H1 (cell line): ENCODE data around the gene GABRP. TPM values are rescaled to one million over a fixed set of nuclear protein-coding genes. Genes with fewer than 3 reads are reported as not detected.

Source experiments
- CTCF ChIA-PET: fragments of 300-600 bp; sonication (Branson Sonifier 250); formaldehyde crosslinking; loops from one replicate; lab custom pipeline; 2021; ENCODE audit not compliant: partially characterized antibody; lab: Charles Lee
- POLR2A ChIA-PET: fragments of 300-600 bp; sonication (Branson Sonifier 250); formaldehyde crosslinking; loops from one replicate; lab custom pipeline; 2021; ENCODE audit warnings: inconsistent platforms; ENCODE audit not compliant: partially characterized antibody; lab: Charles Lee
- DNase-seq, 2 experiments: peaks; one replicate each; pipeline versions ENCODE4 v3.0.0 to v3.0.0-alpha.2; 2010 to 2022; ENCODE audit warnings: low spot score in 2 of 2, low read depth in 1 of 2, mixed read lengths in 1 of 2
- FAIRE-seq: peaks from 2 replicates; lab custom pipeline; 2011; peaks lifted over from hg19 to GRCh38; lab: Jason Lieb, UNC
- H2AFZ ChIP-seq: 2 replicates; pipeline ENCODE4 v1.8.1; 2012; ENCODE audit warnings: low read length, inconsistent platforms
- H2AK5ac ChIP-seq: 2 replicates; pipeline ENCODE4 v1.6.1; 2013; ENCODE audit warnings: low read depth, low read length
- H2BK120ac ChIP-seq: replicated peaks from 2 replicates; pipeline ENCODE3; 2013; ENCODE audit warnings: low read depth, low read length, inconsistent platforms
- H2BK12ac ChIP-seq: 2 replicates; pipeline ENCODE4 v1.6.1; 2013; ENCODE audit warnings: low read depth, low read length
- H2BK15ac ChIP-seq: 2 replicates; pipeline ENCODE4 v1.6.1; 2013; ENCODE audit warnings: low read length
- H2BK20ac ChIP-seq: 2 replicates; pipeline ENCODE4 v1.6.1; 2013; ENCODE audit warnings: low read length
- H2BK5ac ChIP-seq: 2 replicates; pipeline ENCODE4 v1.6.1; 2013; ENCODE audit warnings: low read depth, low read length
- H3K14ac ChIP-seq: 2 replicates; pipeline ENCODE4 v1.6.1; 2013; ENCODE audit warnings: inconsistent platforms; ENCODE audit not compliant: insufficient read length
- H3K18ac ChIP-seq: 2 replicates; pipeline ENCODE4 v1.6.1; 2013; ENCODE audit warnings: low read length; ENCODE audit errors: extremely low read depth
- H3K23ac ChIP-seq: 2 replicates; pipeline ENCODE4 v1.6.1; 2013; ENCODE audit warnings: inconsistent platforms; ENCODE audit not compliant: insufficient read length
- H3K23me2 ChIP-seq: 2 replicates; pipeline ENCODE4 v1.6.1; 2013; ENCODE audit warnings: low read depth, low read length
- H3K27ac ChIP-seq: 2 replicates; pipeline ENCODE4 v1.6.1; 2011; ENCODE audit warnings: low read depth, low read length, inconsistent platforms
- H3K27me3 ChIP-seq, 4 experiments: replicated peaks in 1 of 4; 1 replicate in 1 of 4; 2 replicates in 3 of 4; pipeline versions ENCODE4 v1.6.1 to v1.8.1; 2011 to 2013; ENCODE audit warnings: low read length in 3 of 4, mild to moderate bottlenecking in 3 of 4, inconsistent platforms in 2 of 4, mixed read lengths in 2 of 4, moderate library complexity in 1 of 4; ENCODE audit not compliant: control insufficient read depth in 3 of 4, insufficient read depth in 3 of 4; ENCODE audit errors: extremely low read depth in 1 of 4
- H3K36me3 ChIP-seq, 4 experiments: 2 replicates each; pipeline versions ENCODE4 v1.6.1 to v1.8.1; 2011 to 2013; ENCODE audit warnings: mild to moderate bottlenecking in 4 of 4, low read length in 3 of 4, moderate library complexity in 2 of 4, control low read depth in 1 of 4, inconsistent platforms in 1 of 4; ENCODE audit not compliant: insufficient read depth in 4 of 4, control insufficient read depth in 2 of 4
- H3K4ac ChIP-seq: replicated peaks from 2 replicates; pipeline ENCODE3; 2013; ENCODE audit warnings: low read length, low read depth, mixed read lengths, inconsistent platforms; ENCODE audit not compliant: insufficient read length
- H3K4me1 ChIP-seq, 4 experiments: replicated peaks in 1 of 4; 1 replicate in 1 of 4; 2 replicates in 3 of 4; pipeline versions ENCODE4 v1.6.1 to v1.8.1; 2011 to 2013; ENCODE audit warnings: low read length in 3 of 4, inconsistent platforms in 2 of 4, mixed read lengths in 1 of 4; ENCODE audit not compliant: insufficient read depth in 4 of 4, control insufficient read depth in 3 of 4
- H3K4me2 ChIP-seq, 2 experiments: 2 replicates each; pipeline versions ENCODE4 v1.6.1 to v1.8.1; 2011 to 2013; ENCODE audit warnings: low read depth in 2 of 2, low read length in 2 of 2, control low read depth in 1 of 2, inconsistent platforms in 1 of 2, mild to moderate bottlenecking in 1 of 2; ENCODE audit not compliant: insufficient read depth in 1 of 2
- H3K4me3 ChIP-seq, 4 experiments: fragments of 200-600, 300-600 bp in 1 of 4; sonication (generic), shearing (Covaris generic), sonication (Bioruptor Twin) in 1 of 4; 2 replicates each; pipeline versions ENCODE4 v1.5.1 to v1.8.1; 2011 to 2016; ENCODE audit warnings: low read length in 4 of 4, low read depth in 3 of 4, control low read depth in 2 of 4, inconsistent platforms in 2 of 4, mild to moderate bottlenecking in 2 of 4, mixed read lengths in 1 of 4, moderate library complexity in 1 of 4; ENCODE audit not compliant: insufficient read depth in 2 of 4; ENCODE audit errors: extremely low read depth in 1 of 4
- H3K56ac ChIP-seq: replicated peaks from 2 replicates; pipeline ENCODE3; 2013; ENCODE audit warnings: low read depth, mild to moderate bottlenecking, mixed read lengths, low read length, inconsistent platforms; ENCODE audit not compliant: insufficient read length
- H3K79me1 ChIP-seq: 2 replicates; pipeline ENCODE4 v1.6.1; 2013; ENCODE audit warnings: low read depth, low read length, control low read depth
- H3K79me2 ChIP-seq, 2 experiments: 2 replicates each; pipeline versions ENCODE4 v1.6.1 to v1.8.1; 2012 to 2013; ENCODE audit warnings: low read length in 2 of 2, mild to moderate bottlenecking in 2 of 2, inconsistent platforms in 1 of 2; ENCODE audit not compliant: insufficient read depth in 2 of 2, control insufficient read depth in 1 of 2
- H3K9ac ChIP-seq, 4 experiments: replicated peaks in 1 of 4; 1 replicate in 1 of 4; 2 replicates in 3 of 4; pipeline versions ENCODE4 v1.6.1 to v1.8.1; 2011 to 2013; ENCODE audit warnings: low read depth in 3 of 4, low read length in 3 of 4, control low read depth in 2 of 4, mild to moderate bottlenecking in 2 of 4, moderate library complexity in 2 of 4, inconsistent platforms in 1 of 4; ENCODE audit errors: extremely low read depth in 1 of 4
- H3K9me3 ChIP-seq, 2 experiments: 2 replicates each; pipeline versions ENCODE4 v1.6.1 to v1.8.1; 2012 to 2013; ENCODE audit warnings: mild to moderate bottlenecking in 2 of 2, moderate library complexity in 2 of 2, control low read depth in 1 of 2, inconsistent platforms in 1 of 2, low read depth in 1 of 2, low read length in 1 of 2, mixed read lengths in 1 of 2; ENCODE audit not compliant: insufficient read depth in 2 of 2
- H4K20me1 ChIP-seq, 2 experiments: replicated peaks in 1 of 2; 2 replicates each; pipeline versions ENCODE3 to v1.8.1; 2011 to 2013; ENCODE audit warnings: inconsistent platforms in 2 of 2, low read length in 2 of 2, mild to moderate bottlenecking in 1 of 2; ENCODE audit not compliant: insufficient read depth in 2 of 2, control insufficient read depth in 1 of 2
- H4K5ac ChIP-seq: 2 replicates; pipeline ENCODE4 v1.6.1; 2013; ENCODE audit warnings: low read length, low read depth, mixed read lengths, inconsistent platforms; ENCODE audit not compliant: insufficient read length
- H4K8ac ChIP-seq: 2 replicates; pipeline ENCODE4 v1.8.0; 2013; ENCODE audit warnings: mild to moderate bottlenecking, moderate library complexity, low read length, inconsistent platforms; ENCODE audit not compliant: insufficient read depth; ENCODE audit errors: extremely low read depth
- H4K91ac ChIP-seq: replicated peaks from 2 replicates; pipeline ENCODE3; 2013; ENCODE audit warnings: low read length, mixed read lengths, inconsistent platforms; ENCODE audit not compliant: insufficient read length
- POLR2A ChIP-seq, 2 experiments: IDR thresholded peaks; 1 replicate in 1 of 2; 2 replicates in 1 of 2; pipeline ENCODE4 v1.6.1; 2011; ENCODE audit warnings: low read depth in 2 of 2, low read length in 2 of 2, mild to moderate bottlenecking in 2 of 2; ENCODE audit errors: control extremely low read depth in 1 of 2
- RNF2 ChIP-seq: fragments of 200-900, 300-1000 bp; sonication (generic); IDR thresholded peaks from 2 replicates; pipeline ENCODE4 v1.7.1; 2016; ENCODE audit warnings: borderline replicate concordance, low read depth, mild to moderate bottlenecking, antibody characterized with exemption, low read length; ENCODE audit not compliant: poor library complexity, severe bottlenecking; ENCODE audit errors: missing control alignments
- TAF7 ChIP-seq: optimal IDR thresholded peaks from 2 replicates; pipeline ENCODE3; 2011; ENCODE audit warnings: low read depth, mild to moderate bottlenecking, inconsistent platforms, low read length, moderate library complexity, borderline replicate concordance
- TCF12 ChIP-seq: IDR thresholded peaks from 2 replicates; pipeline ENCODE4 v1.6.1; 2011; ENCODE audit warnings: low read depth, mild to moderate bottlenecking, low read length
- YY1 ChIP-seq: IDR thresholded peaks from 2 replicates; pipeline ENCODE4 v1.6.1; 2011; ENCODE audit warnings: low read depth, mild to moderate bottlenecking, low read length
- WGBS, 2 experiments: shearing (Covaris generic) in 1 of 2; methylation state at CpG; one replicate each; pipeline versions ENCODE4 v1.1.6 to v1.1.7; 2013 to 2015; ENCODE audit warnings: low lambda C conversion rate in 2 of 2, mixed read lengths in 2 of 2, inconsistent platforms in 1 of 2, low coverage in 1 of 2, missing lambda C conversion rate in 1 of 2; ENCODE audit not compliant: insufficient replicate concordance in 2 of 2, insufficient coverage in 1 of 2, insufficient read length in 1 of 2; ENCODE audit errors: extremely low coverage in 1 of 2, missing lambda C conversion rate in 1 of 2; 5-methylcytosine and 5-hydroxymethylcytosine counted together
- polyA plus RNA-seq, 7 experiments: library from polyadenylated mRNA; depleted of rRNA in 3 of 7; stranded (reverse) in 5 of 7; unstranded in 2 of 7; fragments of >200 nt in 5 of 7; fragments of 200-250 nt in 2 of 7; gene quantifications; 1 replicate in 5 of 7; 2 replicates in 1 of 7; 4 replicates in 1 of 7; pipeline versions ENCODE4 v1.2.1 to v1.2.3, GENCODE V29; 2011 to 2013; ENCODE audit warnings: missing spikeins in 2 of 7, mixed read lengths in 2 of 7
- total RNA-seq: library from RNA; stranded (reverse); fragmentation: NEBNext Ultra II Directional; extraction: Animal tissue kit (Norgen Biotek cat#: 25700); gene quantifications from 2 replicates; pipeline ENCODE4 v1.2.1, GENCODE V29; 2021
- TF ChIP-seq, protein P1 (sequence below): IDR thresholded peaks from 2 replicates; pipeline ENCODE4 v1.6.1; 2011; ENCODE audit warnings: low read length, improper control_type of control experiment

The GABRP gene
- total and polyA plus RNA-seq, 2 of the 8 experiments (the other 6 are each of a cell fraction or from before 2014, with no cell fraction given): 3.7 to 4.0 TPM

DNA sequence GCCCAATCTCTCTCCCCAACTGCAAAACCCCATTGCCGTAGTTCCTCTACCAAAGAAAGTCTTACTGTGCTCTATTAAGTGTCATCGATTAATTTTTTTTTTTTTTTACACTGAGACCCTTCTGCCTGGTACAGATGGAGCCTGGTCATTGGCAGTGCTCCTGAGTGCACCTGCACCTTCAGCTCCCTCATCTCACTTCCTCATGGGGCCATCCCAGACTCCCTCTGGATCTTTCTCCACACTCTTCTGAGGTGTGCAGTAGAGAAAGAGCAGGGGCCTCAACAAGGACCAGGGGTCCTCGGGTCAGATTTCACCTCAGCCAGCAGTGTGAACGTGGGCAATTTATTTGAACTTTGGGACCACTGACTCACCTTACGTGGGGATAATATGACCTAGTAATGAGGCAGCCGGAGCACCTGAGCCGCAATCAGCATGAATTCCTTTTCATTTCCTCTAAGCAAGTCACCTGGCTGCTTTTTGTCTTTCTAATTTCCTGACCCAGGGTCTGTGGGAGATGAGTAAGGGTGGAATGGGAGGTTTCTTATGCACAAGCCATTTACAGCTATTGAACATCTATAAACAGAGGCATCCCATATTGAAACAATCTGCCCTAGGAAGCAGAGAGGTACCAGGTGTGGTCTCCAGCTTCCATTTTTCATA, 22.3 kb upstream of the GABRP start:
- H3K4me2 ChIP-seq: peak overlapping the region; percentile 56 to 62
- no peaks in the 10 kb centered on the region for H3K36me3 ChIP-seq
- peaks cover 8 to 10% (median 9%) of the 10 kb centered on the region in 4 experiments for H3K4me1 ChIP-seq
- H3K4ac ChIP-seq: peak overlapping the region; percentile 98
- no peaks in the 10 kb centered on the region for H4K20me1 ChIP-seq
- WGBS, 2 experiments: 29% methylated on average over 7 of the region's 7 CpGs; no CpG with 5 or more reads in 1 of the 2 experiments
- H3K23me2 ChIP-seq: no peaks in the 10 kb centered on the region
- peak overlapping the region in 2 of 4 experiments; percentile 40 to 44; a peak in 5 of 7 replicates for H3K9ac ChIP-seq
- H4K8ac ChIP-seq: no peak overlapping the region
- POLR2A ChIA-PET: interaction anchor here (0.6 to 9.5 kb wide), 14 partner anchors 10 to 560 kb away, joined by 3 to 190 read pairs (median 4); partner anchors contain the start of gene GABRP
- peak overlapping the region; percentile 91 for H3K27ac ChIP-seq
- H4K91ac ChIP-seq: peak overlapping the region; percentile 100
- no peak overlapping the region for H3K23ac ChIP-seq
- FAIRE-seq (peak; percentile 84), DNase-seq (no peak)
- no peaks in the 10 kb centered on the region for H3K79me1 ChIP-seq
- H2BK120ac ChIP-seq: peak overlapping the region; percentile 100
- no peak overlapping the region for H2AFZ ChIP-seq
- CTCF ChIA-PET: interaction anchor here (1.0 to 3.9 kb wide), 7 partner anchors 9 to 47 kb away, joined by 3 to 26 read pairs (median 5); no protein-coding TSS in a partner anchor
- H3K79me2 ChIP-seq: no peaks in the 10 kb centered on the region
- H3K9me3 ChIP-seq: no peaks in the 10 kb centered on the region
- H3K27me3 ChIP-seq: no peaks in the 10 kb centered on the region
- H3K56ac ChIP-seq: peak overlapping the region; percentile 27
- H3K18ac ChIP-seq: peak overlapping the region; percentile 99
- H2BK15ac ChIP-seq: no peak overlapping the region
- peak overlapping the region; percentile 99 for H2BK12ac ChIP-seq
- no peak overlapping the region for H3K14ac ChIP-seq
- peak overlapping the region; percentile 47 for H4K5ac ChIP-seq
- peak overlapping the region; percentile 99 for H2AK5ac ChIP-seq
- peak overlapping the region in 3 of 4 experiments; percentile 3 to 39 (median 12); a peak in 3 of 8 replicates for H3K4me3 ChIP-seq
- TF ChIP-seq YY1 (no peak), RNF2 (no peak), TAF7 (peak; percentile 13), POLR2A (IDR thresholded peaks at IDR 0.05; ENCODE audit: control extremely low read depth in 1 of 2, low read depth in 2 of 2, low read length in 2 of 2) (peak in 1 of 2 experiments; percentile 36; a peak in 2 of 3 replicates), TCF12 (peak; percentile 86)
- TF ChIP-seq, protein P1, sequence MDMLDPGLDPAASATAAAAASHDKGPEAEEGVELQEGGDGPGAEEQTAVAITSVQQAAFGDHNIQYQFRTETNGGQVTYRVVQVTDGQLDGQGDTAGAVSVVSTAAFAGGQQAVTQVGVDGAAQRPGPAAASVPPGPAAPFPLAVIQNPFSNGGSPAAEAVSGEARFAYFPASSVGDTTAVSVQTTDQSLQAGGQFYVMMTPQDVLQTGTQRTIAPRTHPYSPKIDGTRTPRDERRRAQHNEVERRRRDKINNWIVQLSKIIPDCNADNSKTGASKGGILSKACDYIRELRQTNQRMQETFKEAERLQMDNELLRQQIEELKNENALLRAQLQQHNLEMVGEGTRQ: peak; percentile 22; the same call in 1 of the 2 replicates
- peak overlapping the region; percentile 98 for H2BK20ac ChIP-seq
- peak overlapping the region; percentile 100 for H2BK5ac ChIP-seq
